Stimulated activated CD4-positive, alpha-beta T cell treated with anti-CD3 and anti-CD28 coated beads, Interleukin-15, amount 100 ng/mL, for 24 hours (primary cell): ENCODE results near the gene LGALS4.
"Not testable (repeated sequence)": the region's sequence is repeated elsewhere in the genome, so short reads cannot be mapped to it uniquely, and the experiment has no call there.

Experiments
- DNase-seq: peaks from one replicate; pipeline ENCODE4 v3.0.0-alpha.2; 2020

The LGALS4 gene

DNA sequence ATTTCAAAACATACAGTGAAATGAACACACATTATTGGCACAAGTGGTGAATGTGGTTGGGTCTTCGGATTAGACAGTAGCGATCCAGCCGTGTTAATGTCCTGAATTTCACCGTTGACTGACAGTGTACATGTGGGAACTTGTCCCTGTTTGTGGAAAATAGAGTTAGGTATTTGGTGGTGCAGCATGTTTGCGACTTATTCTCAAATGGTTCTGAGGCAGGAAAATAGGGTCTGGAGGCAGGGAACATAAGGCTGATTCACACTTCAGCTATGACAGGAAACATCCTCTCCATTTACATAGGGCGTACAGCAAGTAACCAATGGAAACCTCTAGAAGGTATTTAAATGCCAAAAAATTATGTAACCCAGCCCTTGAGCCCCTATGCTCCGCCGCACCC lies 19.6 kb downstream of the LGALS4 start:
- no peak for DNase-seq

DNA sequence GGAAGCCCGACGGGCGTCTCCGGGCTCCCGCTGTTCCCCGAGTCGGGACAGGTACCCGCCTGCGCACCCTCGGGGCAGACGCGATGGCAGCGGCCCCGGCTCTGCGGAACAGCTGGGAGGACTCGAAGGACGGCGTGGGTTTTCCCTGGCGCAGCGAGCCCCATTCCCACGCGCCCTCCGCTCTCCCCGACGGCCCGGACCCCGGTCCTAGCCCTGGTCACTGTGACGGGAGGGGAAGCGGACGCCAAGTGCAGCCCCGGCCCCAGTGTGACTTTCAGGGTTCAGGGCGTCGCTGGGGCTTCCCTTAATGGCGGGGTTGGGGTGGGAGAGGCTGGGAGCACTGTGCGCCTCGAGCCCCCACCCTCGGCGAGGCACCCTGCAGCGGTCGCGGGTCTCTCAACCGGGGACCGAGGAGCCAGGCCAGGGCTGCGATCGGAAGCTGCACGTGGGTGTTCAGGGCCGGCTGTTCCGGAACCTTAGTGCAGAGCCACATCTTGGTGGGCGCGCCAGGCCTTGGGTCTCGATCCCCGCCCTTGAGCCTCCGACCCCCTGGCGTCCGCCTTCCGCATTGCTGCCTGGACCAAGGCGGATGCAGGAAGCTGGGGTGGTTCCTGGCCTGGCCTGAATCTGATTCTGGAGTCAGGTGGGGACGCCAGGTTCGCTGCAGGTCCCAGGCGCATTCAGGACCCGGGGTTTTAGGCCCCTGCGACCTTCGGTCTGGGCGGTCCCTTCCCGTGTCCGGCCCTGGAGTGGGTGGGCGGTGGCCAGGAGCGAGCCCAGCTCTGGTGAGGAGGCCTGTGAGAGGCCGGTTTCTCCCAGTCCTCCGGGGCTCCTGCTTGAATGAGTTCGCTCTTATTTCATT lies 20.3 kb downstream of the LGALS4 start:
- DNase-seq: peak; percentile 60

DNA sequence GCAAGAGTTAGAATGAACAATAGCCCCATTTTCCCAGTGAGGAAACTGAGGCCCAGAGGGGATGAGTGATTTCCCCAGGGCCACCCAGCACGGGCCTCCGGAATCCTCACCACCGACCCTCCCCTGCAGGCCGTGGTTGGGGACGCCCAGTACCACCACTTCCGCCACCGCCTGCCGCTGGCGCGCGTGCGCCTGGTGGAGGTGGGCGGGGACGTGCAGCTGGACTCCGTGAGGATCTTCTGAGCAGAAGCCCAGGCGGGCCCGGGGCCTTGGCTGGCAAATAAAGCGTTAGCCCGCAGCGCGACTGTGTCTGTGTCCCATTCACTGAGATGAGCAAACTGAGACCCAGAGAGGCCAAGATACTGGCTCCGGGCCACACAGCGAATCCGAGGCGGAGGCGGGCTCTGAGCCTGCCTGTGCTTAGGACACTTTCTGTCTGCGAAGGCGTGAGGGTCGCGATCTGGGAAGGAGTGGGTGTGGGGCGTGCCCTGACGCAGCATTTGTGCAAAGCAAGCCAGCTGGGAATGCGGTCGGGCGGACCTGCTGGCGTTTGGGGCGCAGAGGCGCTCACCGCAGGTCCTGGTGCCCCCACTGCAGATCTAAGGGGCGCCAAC lies 21.2 kb downstream of the LGALS4 start:
- not testable (repeated sequence) for DNase-seq

DNA sequence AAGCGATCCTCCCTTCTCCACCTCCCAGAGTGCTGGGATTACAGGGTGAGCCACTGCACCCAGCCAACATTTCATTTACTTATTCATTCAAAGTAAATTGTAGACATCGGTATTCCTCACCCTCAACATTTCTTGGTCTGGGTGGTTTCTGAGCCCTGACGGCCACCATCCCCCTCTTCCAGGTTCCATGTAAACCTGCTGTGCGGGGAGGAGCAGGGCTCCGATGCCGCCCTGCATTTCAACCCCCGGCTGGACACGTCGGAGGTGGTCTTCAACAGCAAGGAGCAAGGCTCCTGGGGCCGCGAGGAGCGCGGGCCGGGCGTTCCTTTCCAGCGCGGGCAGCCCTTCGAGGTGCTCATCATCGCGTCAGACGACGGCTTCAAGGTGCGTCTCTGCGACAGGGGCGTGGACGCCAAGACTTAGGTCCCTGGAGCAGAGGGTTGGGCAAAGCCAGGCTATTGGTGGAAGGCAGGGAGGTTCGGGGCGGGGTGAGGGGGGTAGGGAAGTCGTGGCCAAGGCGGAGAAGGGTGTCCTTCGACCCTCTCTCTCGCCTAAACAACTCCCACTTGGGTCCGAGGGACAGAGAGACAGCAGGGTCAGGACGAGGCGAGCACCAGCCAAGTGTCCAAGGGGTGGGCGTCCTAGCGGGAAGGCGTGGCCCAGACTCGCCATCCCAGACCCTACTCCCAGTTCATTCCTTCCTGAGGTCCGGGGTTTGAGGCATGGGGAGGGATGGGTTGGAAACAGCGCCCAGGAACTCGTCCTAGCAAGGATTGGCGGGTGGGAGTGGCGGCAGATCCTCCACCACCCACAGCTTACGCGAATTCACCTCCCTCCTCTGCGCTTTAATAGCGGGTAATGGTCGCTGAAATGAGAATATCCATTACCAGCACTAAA lies 22.0 kb downstream of the LGALS4 start:
- DNase-seq: not testable (repeated sequence)

DNA sequence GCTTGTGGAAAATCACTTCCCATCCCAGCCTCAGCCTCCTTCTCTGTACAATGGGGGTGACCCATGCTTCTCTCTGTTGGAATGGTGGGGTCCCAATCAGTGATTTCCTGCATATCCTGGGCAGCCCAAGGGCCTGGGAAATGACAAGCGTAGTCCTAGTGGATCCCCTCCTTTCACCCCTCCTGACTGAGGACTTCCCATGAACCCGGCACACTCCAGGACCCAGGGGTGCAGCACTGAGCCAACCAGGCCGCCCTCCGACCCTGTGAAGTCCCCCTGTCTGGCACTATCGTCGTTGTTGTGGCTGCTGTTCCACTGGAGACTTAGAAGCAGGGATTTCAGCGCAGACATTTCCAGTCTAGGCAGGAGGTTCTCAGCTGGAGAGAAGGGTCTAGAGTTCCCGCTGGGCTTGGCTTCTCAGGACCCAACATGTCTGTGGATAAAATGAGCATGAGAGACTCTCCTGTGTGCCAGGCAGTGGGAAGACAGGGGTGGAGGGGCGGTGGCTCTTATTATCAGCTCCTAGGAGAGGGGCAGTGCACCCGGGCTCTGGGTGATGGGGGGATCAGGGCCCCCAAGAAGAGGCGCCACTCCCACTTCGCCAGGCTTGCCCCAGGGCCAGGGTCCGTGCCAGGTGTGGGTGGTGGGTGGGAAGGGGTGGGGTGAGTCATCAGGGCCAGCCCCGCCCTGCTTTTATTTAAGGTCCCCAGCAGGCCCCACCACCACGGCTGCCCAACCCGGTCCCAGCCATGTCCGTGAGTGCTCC lies 24.1 kb downstream of the LGALS4 start, which contains the start of gene LGALS7B:
LGALS7B (plus strand) TSS at position 723 of the 766 bp plus-strand sequence; CDS start at position 750, 27 bp downstream.
- DNase-seq: no peak

DNA sequence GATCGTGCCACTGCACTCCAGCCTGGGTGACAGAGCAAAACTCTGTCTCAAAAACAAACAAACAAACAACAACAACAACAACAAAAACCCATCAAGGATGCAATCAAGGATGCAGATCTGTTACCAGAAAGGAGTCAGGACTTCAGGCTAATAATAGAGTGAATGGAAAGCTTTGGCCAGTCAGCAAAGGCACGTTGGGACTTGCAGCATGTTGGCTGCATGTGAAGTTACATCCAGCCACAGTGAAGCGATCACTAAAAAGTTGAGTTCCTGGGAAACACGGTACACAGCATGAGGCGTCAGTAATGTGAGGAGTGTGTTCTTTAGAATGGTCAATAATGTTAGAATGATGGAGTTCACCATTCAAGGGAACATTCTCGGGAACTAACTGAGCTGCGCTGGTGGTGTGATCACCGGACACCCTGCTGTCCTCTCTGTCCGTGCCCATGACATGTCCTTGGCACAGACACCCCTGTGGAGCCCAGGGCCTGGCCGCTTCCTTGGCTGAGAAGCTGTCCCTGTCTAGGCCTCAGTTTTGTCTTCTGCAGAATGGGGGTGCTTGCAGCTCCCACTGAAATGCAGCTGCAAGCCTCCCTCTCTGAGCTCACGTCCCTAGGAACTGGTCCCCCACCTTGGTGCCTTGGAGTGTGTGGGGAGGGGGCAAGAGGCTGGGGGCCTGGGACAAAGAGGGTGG lies 26.0 kb downstream of the LGALS4 start:
- no peak for DNase-seq

DNA sequence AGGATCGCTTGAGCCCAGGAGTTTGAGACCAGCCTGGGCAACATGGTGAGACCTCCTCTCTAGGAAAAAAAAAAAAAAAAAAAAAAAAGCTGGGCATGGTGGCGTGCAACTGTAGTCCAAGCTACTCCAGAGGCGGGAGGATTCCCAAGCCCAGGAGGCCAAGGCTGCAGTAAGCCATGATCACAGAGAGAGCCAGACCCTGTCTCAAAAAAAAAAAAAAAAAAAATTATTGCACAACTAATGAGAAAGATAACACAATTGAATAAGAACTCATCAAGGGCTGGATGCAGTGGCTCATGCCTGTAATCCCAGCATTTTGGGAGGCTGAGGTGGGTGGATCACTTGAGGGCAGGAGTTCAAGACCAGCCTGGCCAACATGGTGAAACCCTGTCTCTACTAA lies 26.7 kb downstream of the LGALS4 start:
- not testable (repeated sequence) for DNase-seq

DNA sequence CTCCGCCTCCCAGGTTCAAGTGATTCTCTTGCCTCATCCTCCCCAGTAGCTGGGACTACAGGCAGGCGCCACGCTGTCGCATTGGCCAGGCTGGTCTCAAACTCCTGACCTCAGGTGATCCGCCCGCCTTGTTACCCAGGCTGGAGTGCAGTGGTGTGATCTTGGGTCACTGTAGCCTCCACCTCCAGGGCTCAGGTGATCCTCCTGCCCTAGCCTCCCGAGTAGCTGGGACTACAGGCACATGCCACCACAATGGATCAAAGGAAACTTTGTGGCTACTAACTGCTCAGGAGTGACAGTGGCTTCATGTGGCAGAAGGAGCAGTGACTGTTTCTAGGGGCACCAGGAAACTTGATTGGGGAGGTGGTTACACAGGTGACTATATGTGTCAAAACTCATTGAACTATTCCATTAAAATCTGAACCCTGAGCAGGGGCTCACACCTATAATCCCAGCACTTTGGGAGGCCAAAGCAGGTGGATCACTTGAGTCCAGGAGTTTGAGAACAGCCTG lies 27.5 kb downstream of the LGALS4 start:
- DNase-seq: no peak

DNA sequence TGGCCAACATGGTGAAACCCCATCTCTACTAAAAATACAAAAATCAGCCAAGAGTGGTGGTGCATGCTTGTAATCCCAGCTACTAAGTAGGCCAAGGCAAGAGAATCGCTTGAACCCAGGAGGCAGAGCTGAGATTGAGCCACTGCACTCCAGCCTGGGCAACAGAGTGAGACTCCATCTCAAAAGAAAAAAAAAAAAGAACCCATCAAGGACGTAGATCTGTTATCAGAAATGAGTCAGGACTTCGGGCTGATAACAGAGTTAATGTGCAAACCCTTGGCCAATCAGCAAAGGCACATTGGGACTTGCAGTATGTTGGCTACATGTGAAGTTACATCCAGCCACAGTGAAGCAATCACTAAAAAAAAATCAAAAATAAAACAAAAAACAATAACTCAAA lies 28.5 kb downstream of the LGALS4 start:
- DNase-seq: no peak

DNA sequence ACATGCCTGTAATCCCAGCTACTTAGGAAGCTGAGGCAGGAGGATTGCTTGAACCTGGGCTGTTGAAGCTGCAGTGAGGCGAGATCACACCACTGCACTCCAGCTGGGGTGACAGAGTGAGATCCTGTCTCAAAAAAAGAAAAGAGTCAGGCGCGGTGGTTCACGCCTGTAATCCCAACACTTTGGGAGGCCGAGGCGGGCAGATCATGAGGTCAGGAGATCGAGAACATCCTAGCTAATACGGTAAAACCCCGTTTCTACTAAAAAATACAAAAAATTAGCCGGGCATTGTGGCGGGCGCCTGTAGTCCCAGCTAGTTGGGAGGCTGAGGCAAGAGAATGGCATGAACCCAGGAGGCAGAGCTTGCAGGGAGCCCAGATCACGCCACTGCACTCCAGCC lies 30.5 kb downstream of the LGALS4 start:
- DNase-seq: not testable (repeated sequence)

DNA sequence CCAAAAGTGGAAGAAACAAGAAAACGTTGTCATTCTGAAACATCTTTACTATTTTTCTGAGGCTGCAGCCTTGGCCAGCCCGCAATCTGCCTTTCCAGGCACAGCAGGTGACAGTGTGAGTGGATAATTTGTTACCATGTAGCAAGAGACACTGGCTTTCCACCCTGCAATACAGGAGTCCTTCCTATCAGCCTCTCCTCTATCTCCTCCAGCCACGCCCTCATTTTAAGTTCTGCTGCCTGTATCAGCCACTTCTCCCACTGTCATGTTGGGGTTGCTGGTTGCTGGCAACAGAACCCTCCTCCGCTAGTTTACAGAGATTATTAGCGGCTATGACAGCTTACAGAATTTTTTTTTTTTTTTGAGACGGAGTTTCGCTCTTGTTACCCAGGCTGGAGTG lies 31.7 kb downstream of the LGALS4 start:
- DNase-seq: no peak

DNA sequence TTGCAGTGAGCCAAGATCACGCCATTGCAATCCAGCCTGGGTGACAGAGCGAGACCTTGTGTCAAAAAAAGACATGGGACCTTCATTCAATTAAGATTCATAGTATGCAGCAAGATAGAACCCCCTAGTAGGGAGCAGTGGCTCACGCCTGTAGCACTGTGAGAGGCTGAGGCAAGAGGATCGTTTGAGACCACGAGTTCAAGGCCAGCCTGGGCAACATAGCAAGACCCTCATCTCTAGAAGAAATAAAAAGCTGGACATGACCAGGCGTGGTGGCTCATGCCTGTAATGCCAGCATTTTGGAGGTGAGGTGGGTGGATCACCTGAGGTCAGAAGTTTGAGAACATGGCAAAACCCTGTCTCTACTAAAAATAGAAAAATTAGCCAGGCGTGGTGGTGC lies 32.3 kb downstream of the LGALS4 start:
- DNase-seq: no peak

DNA sequence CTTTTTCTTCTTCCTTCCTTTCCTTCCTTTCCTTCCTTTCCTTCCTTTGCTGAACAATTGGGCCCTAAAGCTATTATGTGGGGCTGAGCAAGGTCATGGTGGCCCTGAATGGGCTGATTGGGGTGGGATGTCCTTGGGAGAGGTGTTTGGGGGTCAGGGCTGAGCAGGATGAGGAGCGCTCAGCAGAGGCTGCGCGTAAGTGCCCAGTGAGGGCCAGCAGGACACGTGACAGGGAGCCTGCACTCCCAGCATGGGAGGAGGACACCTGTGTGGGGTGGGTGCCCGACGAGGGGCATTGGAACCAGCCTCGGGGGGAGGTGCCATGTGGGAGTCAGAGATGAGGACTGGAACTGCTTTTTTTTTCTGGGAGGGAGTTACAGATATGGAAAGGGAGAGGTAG lies 34.0 kb downstream of the LGALS4 start:
- no peak for DNase-seq

DNA sequence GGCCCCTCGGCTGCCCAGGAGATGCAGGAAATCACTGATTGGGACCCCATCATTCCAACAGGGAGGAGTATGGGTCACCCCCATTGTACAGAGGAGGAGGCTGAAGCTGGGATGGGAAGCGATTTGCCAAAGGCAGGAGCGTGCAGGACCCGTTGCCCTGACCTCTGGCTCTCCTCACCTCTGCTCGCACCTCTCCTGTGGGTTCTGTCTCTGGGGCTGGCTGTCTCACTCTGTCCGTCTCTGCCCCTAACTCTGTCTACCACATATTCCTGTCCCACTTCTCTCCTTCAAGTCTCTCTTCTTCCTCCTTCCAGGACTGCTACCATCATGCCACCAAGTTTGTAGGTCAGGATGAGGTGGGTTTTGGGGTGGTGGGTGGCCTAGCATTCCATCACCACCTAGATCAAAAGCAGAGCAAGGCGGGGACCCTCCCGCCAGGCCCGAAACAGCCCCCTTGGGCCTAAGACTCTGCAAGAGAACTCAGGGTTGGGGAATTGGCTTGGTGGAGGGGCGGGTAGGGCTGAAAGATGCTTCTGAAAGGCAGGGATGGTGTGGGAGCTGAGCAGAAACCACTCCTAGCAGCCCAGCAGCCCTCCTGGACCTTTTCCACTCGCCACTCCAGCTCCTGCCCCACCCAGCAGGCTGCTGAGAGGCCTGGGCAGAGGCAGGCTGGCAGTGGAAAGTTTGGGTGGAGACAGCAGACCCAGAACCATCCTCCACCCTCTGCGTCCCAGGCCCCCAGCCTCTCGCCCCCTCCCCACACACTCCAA lies 38.4 kb downstream of the LGALS4 start:
- no peak for DNase-seq

DNA sequence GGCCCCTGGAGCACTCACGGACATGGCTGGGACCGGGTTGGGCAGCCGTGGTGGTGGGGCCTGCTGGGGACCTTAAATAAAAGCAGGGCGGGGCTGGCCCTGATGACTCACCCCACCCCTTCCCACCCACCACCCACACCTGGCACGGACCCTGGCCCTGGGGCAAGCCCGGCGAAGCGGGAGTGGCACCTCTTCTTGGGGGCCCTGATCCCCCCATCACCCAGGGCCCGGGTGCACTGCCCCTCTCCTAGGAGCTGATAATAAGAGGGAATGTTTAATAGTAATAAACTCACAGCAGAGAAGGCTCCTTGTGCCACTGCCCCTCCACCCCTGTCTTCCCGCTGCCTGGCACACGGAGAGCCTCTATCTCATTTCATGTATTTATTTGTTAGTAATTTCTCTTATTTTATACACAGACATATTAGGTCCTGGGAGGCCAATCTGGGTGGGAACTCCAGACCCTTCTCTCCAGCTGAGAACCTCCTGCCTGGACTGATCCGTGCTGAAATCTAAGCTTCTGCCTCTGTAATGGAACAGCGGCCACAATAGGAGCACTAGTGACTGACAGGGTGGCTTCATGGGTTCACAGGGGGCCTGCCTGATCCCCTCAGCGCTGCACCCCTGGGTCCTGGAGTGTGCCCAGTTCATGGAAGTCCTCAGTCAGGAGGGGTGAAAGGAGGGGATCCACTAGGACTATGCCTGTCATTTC lies 39.1 kb downstream of the LGALS4 start, which contains the start of gene LGALS7:
LGALS7 (minus strand) TSS at position 49 of the 709 bp plus-strand sequence; CDS start at position 24, 25 bp downstream.
- DNase-seq: no peak

DNA sequence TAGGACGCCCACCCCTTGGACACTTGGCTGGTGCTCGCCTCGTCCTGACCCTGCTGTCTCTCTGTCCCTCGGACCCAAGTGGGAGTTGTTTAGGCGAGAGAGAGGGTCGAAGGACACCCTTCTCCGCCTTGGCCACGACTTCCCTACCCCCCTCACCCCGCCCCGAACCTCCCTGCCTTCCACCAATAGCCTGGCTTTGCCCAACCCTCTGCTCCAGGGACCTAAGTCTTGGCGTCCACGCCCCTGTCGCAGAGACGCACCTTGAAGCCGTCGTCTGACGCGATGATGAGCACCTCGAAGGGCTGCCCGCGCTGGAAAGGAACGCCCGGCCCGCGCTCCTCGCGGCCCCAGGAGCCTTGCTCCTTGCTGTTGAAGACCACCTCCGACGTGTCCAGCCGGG lies 41.2 kb downstream of the LGALS4 start:
- DNase-seq: not testable (repeated sequence)

DNA sequence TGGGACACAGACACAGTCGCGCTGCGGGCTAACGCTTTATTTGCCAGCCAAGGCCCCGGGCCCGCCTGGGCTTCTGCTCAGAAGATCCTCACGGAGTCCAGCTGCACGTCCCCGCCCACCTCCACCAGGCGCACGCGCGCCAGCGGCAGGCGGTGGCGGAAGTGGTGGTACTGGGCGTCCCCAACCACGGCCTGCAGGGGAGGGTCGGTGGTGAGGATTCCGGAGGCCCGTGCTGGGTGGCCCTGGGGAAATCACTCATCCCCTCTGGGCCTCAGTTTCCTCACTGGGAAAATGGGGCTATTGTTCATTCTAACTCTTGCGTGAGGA lies 41.8 kb downstream of the LGALS4 start:
- DNase-seq: not testable (repeated sequence)

DNA sequence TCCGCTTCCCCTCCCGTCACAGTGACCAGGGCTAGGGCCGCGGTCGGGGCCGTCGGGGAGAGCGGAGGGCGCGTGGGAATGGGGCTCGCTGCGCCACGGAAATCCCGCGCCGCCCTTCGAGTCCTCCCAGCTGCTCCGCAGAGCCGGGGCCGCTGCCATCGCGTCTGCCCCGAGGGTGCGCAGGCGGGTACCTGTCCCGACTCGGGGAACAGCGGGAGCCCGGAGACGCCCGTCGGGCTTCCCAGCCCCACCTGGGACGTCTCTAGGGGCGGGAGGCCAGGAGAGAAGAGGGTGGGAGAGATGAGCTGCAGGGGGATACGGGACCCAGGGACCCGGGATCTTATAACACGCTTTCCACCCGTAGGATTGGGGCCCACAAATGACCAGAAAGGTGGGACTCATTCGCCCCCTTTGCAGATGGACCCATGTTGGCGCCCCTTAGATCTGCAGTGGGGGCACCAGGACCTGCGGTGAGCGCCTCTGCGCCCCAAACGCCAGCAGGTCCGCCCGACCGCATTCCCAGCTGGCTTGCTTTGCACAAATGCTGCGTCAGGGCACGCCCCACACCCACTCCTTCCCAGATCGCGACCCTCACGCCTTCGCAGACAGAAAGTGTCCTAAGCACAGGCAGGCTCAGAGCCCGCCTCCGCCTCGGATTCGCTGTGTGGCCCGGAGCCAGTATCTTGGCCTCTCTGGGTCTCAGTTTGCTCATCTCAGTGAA lies 42.4 kb downstream of the LGALS4 start:
- DNase-seq: not testable (repeated sequence)

DNA sequence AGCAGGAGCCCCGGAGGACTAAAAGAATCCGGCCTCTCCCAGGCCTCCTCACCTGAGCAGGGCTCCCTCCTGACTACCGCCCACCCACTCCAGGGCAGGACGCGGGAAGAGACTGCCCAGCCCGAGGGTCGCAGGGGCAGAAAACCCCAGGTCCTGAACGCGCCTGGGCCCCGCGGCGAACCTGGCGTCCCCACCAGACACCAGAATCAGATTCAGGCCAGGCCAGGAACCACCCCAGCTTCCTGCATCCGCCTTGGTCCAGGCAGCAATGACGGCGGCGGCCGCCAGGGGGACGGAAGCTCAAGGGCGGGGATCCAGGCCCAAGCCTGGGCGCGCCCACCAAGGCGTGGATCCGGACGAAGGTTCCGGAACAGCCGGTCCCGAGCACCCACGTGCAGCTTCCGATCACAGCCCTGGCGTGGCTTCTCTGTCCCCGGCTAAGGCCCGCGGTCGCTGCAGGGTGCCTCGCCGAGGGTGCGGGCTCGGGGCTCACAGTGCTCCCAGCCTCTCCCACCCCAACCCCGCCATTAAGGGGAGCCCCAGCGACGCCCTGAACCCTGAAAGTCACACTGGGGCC lies 43.0 kb downstream of the LGALS4 start:
- DNase-seq: peak; percentile 90
